Smooth muscle cell (in vitro differentiated cells): ENCODE data around the gene DKKL1. TPM values are rescaled to one million over a fixed set of nuclear protein-coding genes. Genes with fewer than 3 reads are reported as not detected.

Experiments
- DNase-seq: peaks from one replicate; lab custom pipeline; 2025; ENCODE audit not compliant: unreplicated experiment; lab: John Stamatoyannopoulos, UW
- H2AFZ ChIP-seq: fragments of 200-600 bp; sonication (generic); 2 replicates; pipeline ENCODE4 v1.6.0; 2016; ENCODE audit warnings: antibody characterized with exemption, low read depth, mild to moderate bottlenecking
- H3F3A ChIP-seq: fragments of 200-600 bp; sonication (generic); 2 replicates; pipeline ENCODE4 v1.6.0; 2017; ENCODE audit warnings: antibody characterized with exemption, low read depth
- H3K27ac ChIP-seq: fragments of 200-600 bp; sonication (generic); 2 replicates; pipeline ENCODE4 v1.5.1; 2016; ENCODE audit warnings: low read depth, mild to moderate bottlenecking
- H3K27me3 ChIP-seq: fragments of 200-600 bp; sonication (generic); 2 replicates; pipeline ENCODE4 v1.6.1; 2016; ENCODE audit warnings: low read depth, mild to moderate bottlenecking
- H3K36me3 ChIP-seq: fragments of 200-600 bp; sonication (generic); 2 replicates; pipeline ENCODE4 v1.5.1; 2016; ENCODE audit warnings: low read depth
- H3K4me1 ChIP-seq: fragments of 200-600 bp; sonication (generic); 2 replicates; pipeline ENCODE4 v1.5.1; 2016; ENCODE audit warnings: low read depth
- H3K4me2 ChIP-seq: fragments of 200-600 bp; sonication (generic); 2 replicates; pipeline ENCODE4 v1.6.0; 2016; ENCODE audit warnings: mild to moderate bottlenecking
- H3K4me3 ChIP-seq: fragments of 200-600 bp; sonication (generic); 2 replicates; pipeline ENCODE4 v1.5.1; 2016; ENCODE audit warnings: mild to moderate bottlenecking
- H3K79me2 ChIP-seq: fragments of 200-600 bp; sonication (generic); 2 replicates; pipeline ENCODE4 v1.6.0; 2016; ENCODE audit warnings: low read depth, mild to moderate bottlenecking
- H3K9ac ChIP-seq: fragments of 200-600 bp; sonication (generic); 2 replicates; pipeline ENCODE4 v1.6.0; 2016; ENCODE audit warnings: low read depth
- H3K9me3 ChIP-seq: fragments of 200-600 bp; sonication (generic); replicated peaks from 2 replicates; pipeline ENCODE4 v1.5.1; 2016; ENCODE audit warnings: low read depth
- H4K20me1 ChIP-seq: fragments of 200-600 bp; sonication (generic); 2 replicates; pipeline ENCODE4 v1.6.0; 2016; ENCODE audit warnings: low read depth
- CTCF ChIP-seq: fragments of 200-600 bp; sonication (generic); IDR thresholded peaks from 2 replicates; pipeline ENCODE4 v1.5.1; 2017; ENCODE audit warnings: borderline replicate concordance, mild to moderate bottlenecking, antibody characterized with exemption; ENCODE audit not compliant: insufficient read depth, poor library complexity, severe bottlenecking
- WGBS: methylation state at CpG from one replicate; pipeline ENCODE4 v1.1.7; 2016; ENCODE audit warnings: low lambda C conversion rate; 5-methylcytosine and 5-hydroxymethylcytosine counted together
- polyA plus RNA-seq: library from polyadenylated mRNA; unstranded; fragments of >200 nt; fragmentation: Nextera tagmentation; extraction: Ambion mirVana; gene quantifications from 2 replicates; pipeline ENCODE4 v1.2.1, GENCODE V29; 2016
- total RNA-seq: library from RNA; depleted of rRNA; stranded (reverse); fragments of >200 nt; gene quantifications from 2 replicates; pipeline ENCODE4 v1.2.3, GENCODE V29; 2014

DKKL1 gene
- total and polyA plus RNA-seq, 2 experiments from 2014 or later, result 2.3 to 2.8 TPM

GRCh38 chr19:49343123-49343522 lies 20.6 kb upstream of the DKKL1 start:
- peaks cover 89% of the 10 kb centered on the region for H4K20me1 ChIP-seq
- peaks cover 8% of the 10 kb centered on the region for H3K36me3 ChIP-seq
- DNase-seq, result no peak
- no peaks in the 10 kb centered on the region for H3K79me2 ChIP-seq
- H3K4me1 ChIP-seq, result peaks cover 4% of the 10 kb centered on the region
- no peak overlapping the region for H3K4me3 ChIP-seq
- no peak for TF ChIP-seq CTCF
- no peak overlapping the region for H2AFZ ChIP-seq
- no peak overlapping the region for H3K27ac ChIP-seq
- WGBS, result 97% methylated on average over 7 of the region's 7 CpGs
- H3K4me2 ChIP-seq, result no peak overlapping the region
- H3F3A ChIP-seq, result peaks cover 7% of the 10 kb centered on the region
- H3K9me3 ChIP-seq, result no peaks in the 10 kb centered on the region
- no peak overlapping the region for H3K9ac ChIP-seq
- H3K27me3 ChIP-seq, result no peaks in the 10 kb centered on the region

- H3K27me3 ChIP-seq, result no peaks in the 10 kb centered on the region
- H3K9me3 ChIP-seq, result no peaks in the 10 kb centered on the region
- H3K36me3 ChIP-seq, result peaks cover 8% of the 10 kb centered on the region
- H3K79me2 ChIP-seq, result no peaks in the 10 kb centered on the region
- no peaks in the 10 kb centered on the region for H3K4me1 ChIP-seq
- H3K4me3 ChIP-seq, result no peak overlapping the region
- peaks cover 7% of the 10 kb centered on the region for H3F3A ChIP-seq
- H3K4me2 ChIP-seq, result no peak overlapping the region
- H3K27ac ChIP-seq, result no peak overlapping the region
- H3K9ac ChIP-seq, result no peak overlapping the region
- no peak for DNase-seq
- WGBS, result 96% methylated on average over 11 of the region's 11 CpGs
- peaks cover 97% of the 10 kb centered on the region for H4K20me1 ChIP-seq
- no peak for TF ChIP-seq CTCF
- no peak overlapping the region for H2AFZ ChIP-seq
These were observed 18.9 kb upstream of the DKKL1 start for GRCh38 chr19:49344505-49345423.

- Histone ChIP-seq H3K27me3 (no peaks in the 10 kb centered on the region), H2AFZ (no peak overlapping the region), H3K9ac (no peak overlapping the region), H3F3A (peaks cover 7% of the 10 kb centered on the region), H3K4me1 (no peaks in the 10 kb centered on the region), H3K4me3 (no peak overlapping the region), H3K36me3 (peaks cover 8% of the 10 kb centered on the region), H3K9me3 (no peaks in the 10 kb centered on the region), H4K20me1 (peaks cover 85% of the 10 kb centered on the region), H3K27ac (no peak overlapping the region), H3K4me2 (no peak overlapping the region), H3K79me2 (no peaks in the 10 kb centered on the region)
- no peak for TF ChIP-seq CTCF
- WGBS, result 100% methylated on average over 13 of the region's 15 CpGs
- DNase-seq, result no peak
These were observed 16.5 kb upstream of the DKKL1 start for GRCh38 chr19:49347191-49347590.

- DNase-seq, result no peak
These were observed 15.8 kb upstream of the DKKL1 start for GRCh38 chr19:49347835-49348234.

More at GRCh38 chr19:49347835-49348234, 15.8 kb upstream of the DKKL1 start:
- peaks cover 8% of the 10 kb centered on the region for H3K36me3 ChIP-seq
- peaks cover 4% of the 10 kb centered on the region for H3F3A ChIP-seq
- 78% methylated on average over 3 of the region's 3 CpGs for WGBS
- TF ChIP-seq CTCF, result no peak
- H3K9me3 ChIP-seq, result no peaks in the 10 kb centered on the region
- no peak overlapping the region for H3K9ac ChIP-seq
- peaks cover 81% of the 10 kb centered on the region for H4K20me1 ChIP-seq
- H3K79me2 ChIP-seq, result no peaks in the 10 kb centered on the region
- no peak overlapping the region for H3K27ac ChIP-seq
- H3K4me3 ChIP-seq, result no peak overlapping the region
- H3K4me1 ChIP-seq, result no peaks in the 10 kb centered on the region
- no peak overlapping the region for H2AFZ ChIP-seq
- no peaks in the 10 kb centered on the region for H3K27me3 ChIP-seq
- no peak overlapping the region for H3K4me2 ChIP-seq
